ENCODE results near the gene RTN4RL1. TPM values are rescaled to one million over a fixed set of nuclear protein-coding genes. Genes with fewer than 3 reads are reported as not detected.

RTN4RL1 gene
- total and polyA plus RNA-seq, 9 of the 15 experiments (the other 6 are each of a cell fraction or from before 2014, with no cell fraction given) = 0.04 to 0.06 (median 0.04) TPM; not detected in 5

MicroRNAs encoded within 50 kb of the gene (microRNA counts, 767-probe panel; counts per million panel counts)
- microRNA hsa-miR-132-3p = 3,288 counts per million, percentile 72 among the panel's probes with 10 or more counts
- 1,510 counts per million, percentile 37 among the panel's probes with 10 or more counts for microRNA hsa-miR-212-3p

Small RNAs within 50 kb of the gene (microRNA-seq; reads per million reads assigned to microRNA genes)
- gene MIR132 (ENCODE audit: borderline microRNAs expressed) (87.2 reads per million, percentile 79 among the genes with 10 or more reads in this experiment), gene MIR212 (ENCODE audit: borderline microRNAs expressed) (15.1 reads per million, percentile 61 among the genes with 10 or more reads in this experiment)

Small RNAs within 50 kb of the gene (small RNA-seq; reads per million reads assigned to genes)
- not detected for gene AC090617.9
- gene MIR132 = 4.1 reads per million, percentile 91 among the genes with 10 or more reads in this experiment
- gene MIR212 = 5.6 reads per million, percentile 93 among the genes with 10 or more reads in this experiment
- gene OVCA2 = not detected

Other genes with a start within 250 kb of the RTN4RL1 start
- gene SMYD4, start 195.4 kb downstream of the RTN4RL1 start, total RNA-seq (2014; rRNA removed) = 5.2 and 5.4 TPM in 2 replicates
- gene SMYD4, start 195.4 kb downstream of the RTN4RL1 start, total RNA-seq (2014; rRNA removed; fragmentation: Illumina TruSeq; extraction: Trizol) = 6.9 and 7.6 TPM in 2 replicates
- 6.9 and 7.2 TPM in 2 replicates for gene SMYD4, start 195.4 kb downstream of the RTN4RL1 start, total RNA-seq (2015; rRNA removed; fragmentation: Illumina TruSeq; extraction: Trizol)
- 7.6 and 9.4 TPM in 2 replicates for gene SMYD4, start 195.4 kb downstream of the RTN4RL1 start, total RNA-seq (2021)
- 10.2 and 12.9 TPM in 2 replicates for gene SMYD4, start 195.4 kb downstream of the RTN4RL1 start, polyA plus RNA-seq (2011; rRNA removed)
- 6.2 and 6.7 TPM in 2 replicates for gene SMYD4, start 195.4 kb downstream of the RTN4RL1 start, polyA plus RNA-seq (2014; fragmentation: Illumina TruSeq; extraction: Trizol)
- 1 to 10 TPM; 1.3 to 1.6 TPM for gene SMYD4, start 195.4 kb downstream of the RTN4RL1 start, polyA plus RNA-seq (2014; fragmentation: Nextera tagmentation; extraction: Ambion mirVana)
- 5.0 and 7.8 TPM in 2 replicates for gene SMYD4, start 195.4 kb downstream of the RTN4RL1 start, polyA plus RNA-seq (2014; rRNA removed)
- 42.0 and 49.1 TPM in 2 replicates for gene RPA1, start 195.3 kb downstream of the RTN4RL1 start, total RNA-seq (2014; rRNA removed)
- 34.3 and 35.2 TPM in 2 replicates for gene RPA1, start 195.3 kb downstream of the RTN4RL1 start, total RNA-seq (2014; rRNA removed; fragmentation: Illumina TruSeq; extraction: Trizol)
- gene RPA1, start 195.3 kb downstream of the RTN4RL1 start, total RNA-seq (2015; rRNA removed; fragmentation: Illumina TruSeq; extraction: Trizol) = 27.6 and 28.5 TPM in 2 replicates
- gene RPA1, start 195.3 kb downstream of the RTN4RL1 start, total RNA-seq (2021) = 125 and 133 TPM in 2 replicates
- gene RPA1, start 195.3 kb downstream of the RTN4RL1 start, polyA plus RNA-seq (2011; rRNA removed) = 105 and 125 TPM in 2 replicates
- gene RPA1, start 195.3 kb downstream of the RTN4RL1 start, polyA plus RNA-seq (2014; fragmentation: Illumina TruSeq; extraction: Trizol) = 53.9 and 56.0 TPM in 2 replicates
- 10 to 100 TPM; 25.2 to 40.4 TPM for gene RPA1, start 195.3 kb downstream of the RTN4RL1 start, polyA plus RNA-seq (2014; fragmentation: Nextera tagmentation; extraction: Ambion mirVana)
- 47.4 and 48.7 TPM in 2 replicates for gene RPA1, start 195.3 kb downstream of the RTN4RL1 start, polyA plus RNA-seq (2014; rRNA removed)
- gene DPH1, start 4.8 kb upstream of the RTN4RL1 start, total RNA-seq (2014; rRNA removed) = 30.9 and 34.7 TPM in 2 replicates
- gene DPH1, start 4.8 kb upstream of the RTN4RL1 start, total RNA-seq (2014; rRNA removed; fragmentation: Illumina TruSeq; extraction: Trizol) = 19.3 and 19.7 TPM in 2 replicates
- 17.7 and 19.7 TPM in 2 replicates for gene DPH1, start 4.8 kb upstream of the RTN4RL1 start, total RNA-seq (2015; rRNA removed; fragmentation: Illumina TruSeq; extraction: Trizol)
- 33.0 and 40.6 TPM in 2 replicates for gene DPH1, start 4.8 kb upstream of the RTN4RL1 start, total RNA-seq (2021)
- gene DPH1, start 4.8 kb upstream of the RTN4RL1 start, polyA plus RNA-seq (2011; rRNA removed) = 20.2 and 39.1 TPM in 2 replicates
- gene DPH1, start 4.8 kb upstream of the RTN4RL1 start, polyA plus RNA-seq (2014; fragmentation: Illumina TruSeq; extraction: Trizol) = 28.7 and 31.0 TPM in 2 replicates
- under 1 TPM; 0.42 to 0.94 TPM for gene DPH1, start 4.8 kb upstream of the RTN4RL1 start, polyA plus RNA-seq (2014; fragmentation: Nextera tagmentation; extraction: Ambion mirVana)
- 30.1 and 30.5 TPM in 2 replicates for gene DPH1, start 4.8 kb upstream of the RTN4RL1 start, polyA plus RNA-seq (2014; rRNA removed)
- 21.6 and 23.7 TPM in 2 replicates for gene OVCA2, start 16.7 kb upstream of the RTN4RL1 start, total RNA-seq (2014; rRNA removed)
- 9.7 and 12.2 TPM in 2 replicates for gene OVCA2, start 16.7 kb upstream of the RTN4RL1 start, total RNA-seq (2014; rRNA removed; fragmentation: Illumina TruSeq; extraction: Trizol)
- 12.2 and 14.1 TPM in 2 replicates for gene OVCA2, start 16.7 kb upstream of the RTN4RL1 start, total RNA-seq (2015; rRNA removed; fragmentation: Illumina TruSeq; extraction: Trizol)
- gene OVCA2, start 16.7 kb upstream of the RTN4RL1 start, total RNA-seq (2021) = 15.6 and 21.1 TPM in 2 replicates
- gene OVCA2, start 16.7 kb upstream of the RTN4RL1 start, polyA plus RNA-seq (2011; rRNA removed) = 14.1 and 17.1 TPM in 2 replicates
- gene OVCA2, start 16.7 kb upstream of the RTN4RL1 start, polyA plus RNA-seq (2014; fragmentation: Illumina TruSeq; extraction: Trizol) = 14.1 and 18.2 TPM in 2 replicates
- 1 to 10 TPM; 3.0 to 3.6 TPM for gene OVCA2, start 16.7 kb upstream of the RTN4RL1 start, polyA plus RNA-seq (2014; fragmentation: Nextera tagmentation; extraction: Ambion mirVana)
- 19.7 and 23.4 TPM in 2 replicates for gene OVCA2, start 16.7 kb upstream of the RTN4RL1 start, polyA plus RNA-seq (2014; rRNA removed)
- 1.9 and 2.8 TPM in 2 replicates for gene HIC1, start 29.8 kb upstream of the RTN4RL1 start, total RNA-seq (2014; rRNA removed)
- 0.13 and 0.18 TPM in 2 replicates for gene HIC1, start 29.8 kb upstream of the RTN4RL1 start, total RNA-seq (2014; rRNA removed; fragmentation: Illumina TruSeq; extraction: Trizol)
- gene HIC1, start 29.8 kb upstream of the RTN4RL1 start, total RNA-seq (2015; rRNA removed; fragmentation: Illumina TruSeq; extraction: Trizol) = 0.18 and 0.41 TPM in 2 replicates
- 2.3 and 2.5 TPM in 2 replicates for gene HIC1, start 29.8 kb upstream of the RTN4RL1 start, total RNA-seq (2021)
- gene HIC1, start 29.8 kb upstream of the RTN4RL1 start, polyA plus RNA-seq (2011; rRNA removed) = 0.53 and 0.64 TPM in 2 replicates
- gene HIC1, start 29.8 kb upstream of the RTN4RL1 start, polyA plus RNA-seq (2014; fragmentation: Illumina TruSeq; extraction: Trizol) = 0.12 and 0.35 TPM in 2 replicates
- under 1 TPM; 0.01 to 0.03 TPM for gene HIC1, start 29.8 kb upstream of the RTN4RL1 start, polyA plus RNA-seq (2014; fragmentation: Nextera tagmentation; extraction: Ambion mirVana)
- gene HIC1, start 29.8 kb upstream of the RTN4RL1 start, polyA plus RNA-seq (2014; rRNA removed) = 1.4 and 2.3 TPM in 2 replicates